Psoas muscle (tissue), 8 donors: ENCODE results near the gene GRK6. TPM values are rescaled to one million over a fixed set of nuclear protein-coding genes. Genes with fewer than 3 reads are reported as not detected.

Experiments used
- ATAC-seq, 4 donors: fragments of 200-7000 bp; cut with Tn5 transposase; one replicate each; pipeline ENCODE4 v1.9.1; 2020; ENCODE audit warnings: moderate library complexity in 3 of 4, mild to moderate bottlenecking in 2 of 4
- DNase-seq, 2 donors: peaks; one replicate each; pipeline ENCODE4 v3.0.0-alpha.2; 2020
- H3K27ac ChIP-seq: fragments of 200-600 bp; one replicate; pipeline ENCODE4 v1.8.0; 2022
- H3K27me3 ChIP-seq, 3 donors: fragments of 200-600 bp in 1 of 3; one replicate each; pipeline versions ENCODE4 v1.6.1 to v1.8.0; 2013 to 2022; ENCODE audit warnings: low read length in 2 of 3, mild to moderate bottlenecking in 2 of 3, moderate library complexity in 1 of 3; ENCODE audit not compliant: insufficient read depth in 3 of 3
- H3K36me3 ChIP-seq, 2 donors: fragments of 200-600 bp in 1 of 2; one replicate each; pipeline versions ENCODE4 v1.6.1 to v1.8.0; 2013 to 2022; ENCODE audit warnings: low read depth in 1 of 2, mild to moderate bottlenecking in 1 of 2, moderate library complexity in 1 of 2; ENCODE audit not compliant: insufficient read depth in 1 of 2
- H3K4me1 ChIP-seq: fragments of 200-600 bp; one replicate; pipeline ENCODE4 v1.8.0; 2022
- H3K4me3 ChIP-seq: fragments of 200-600 bp; one replicate; pipeline ENCODE4 v1.8.0; 2022; ENCODE audit warnings: mild to moderate bottlenecking
- H3K9me3 ChIP-seq: fragments of 200-600 bp; one replicate; pipeline ENCODE4 v1.8.0; 2022
- CTCF ChIP-seq: fragments of 200-600 bp; IDR thresholded peaks from one replicate; pipeline ENCODE4 v1.8.0; 2022; ENCODE audit warnings: antibody characterized with exemption
- WGBS, 3 donors: extraction: QIAGEN DNeasy Blood & Tissue Kit; methylation state at CpG; one replicate each; pipeline versions ENCODE4 v1.1.6 to v1.1.7; 2013; 5-methylcytosine and 5-hydroxymethylcytosine counted together
- intact Hi-C, 2 donors: fragments of 100-400 bp; cut with DNase I; formaldehyde crosslinking; loops; one replicate each; pipeline versions ENCODE4 v1.11.0 to v1.14.2; 2022
- polyA plus RNA-seq, 3 donors: library from polyadenylated mRNA; stranded (reverse); fragments of 200-250 nt; gene quantifications; one replicate each; pipeline ENCODE4 v1.2.3, GENCODE V29; 2013
- total RNA-seq, 4 donors: library from RNA; stranded (reverse); fragmentation: NEBNext Ultra II Directional in 2 of 4; extraction: Animal tissue kit (Norgen Biotek cat#: 25700) in 2 of 4; gene quantifications; one replicate each; pipeline versions ENCODE4 v1.2.1 to v1.2.4, GENCODE V29; 2021 to 2023
- donor health status: healthy with polysubstance abuse.
- donor health status: DM: no; HTN: no; CAD: no; lungs with moderate emphysema.
- donor health status: Bipolar disorder and iron deficiency.
- donor health status: healthy.
- donor health status: DM: yes; HTN: yes; CAD: no.
- donor health status: DM: no; HTN: no; CAD: no.
- donor health status: DM: no; HTN: no; CAD: no.
- donor health status: DM: yes; HTN: yes; CAD: no.

Gene GRK6
- total and polyA plus RNA-seq, 7 donors = 12.3 to 22.6 (median 15.8) TPM

DNA sequence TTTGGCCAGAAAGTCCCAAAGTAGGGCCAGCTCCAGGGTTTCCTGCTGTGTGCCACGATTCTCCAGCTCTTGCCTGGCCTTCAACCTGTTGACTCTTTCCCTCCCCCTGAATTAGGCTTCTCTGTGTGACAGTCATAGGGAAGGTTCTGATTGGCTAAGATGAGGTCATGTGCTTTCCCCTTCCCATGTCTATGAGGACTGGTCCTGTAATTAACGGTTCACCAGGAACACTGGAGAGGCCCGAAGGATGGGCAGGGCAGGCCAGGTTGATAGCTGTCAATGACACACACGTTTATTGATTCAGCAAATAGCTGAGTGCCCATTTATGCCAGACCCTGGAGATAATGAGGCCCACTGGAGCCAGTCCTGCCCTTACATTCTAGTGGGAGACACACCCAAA, 11.1 kb downstream of the GRK6 start:
- WGBS, 3 donors = 63 to 68% (median 65%) methylated on average over 4 of the region's 4 CpGs
- DNase-seq = no peak

GRCh38 chr5:177438468-177438867, 12.0 kb downstream of the GRK6 start:
- peak in 1 of 4 donors; percentile 23 for ATAC-seq
- TF ChIP-seq CTCF = no peak
- no peaks in the 10 kb centered on the region for H3K4me1 ChIP-seq
- H3K27ac ChIP-seq = no peak overlapping the region
- WGBS, 3 donors = 89 to 93% (median 93%) methylated on average over 10 of the region's 10 CpGs
- H3K27me3 ChIP-seq = no peaks in the 10 kb centered on the region
- DNase-seq = no peak
- H3K36me3 ChIP-seq = peaks cover 0 to 74% of the 10 kb centered on the region in 2 donors
- H3K4me3 ChIP-seq = no peak overlapping the region
- no peaks in the 10 kb centered on the region for H3K9me3 ChIP-seq
- intact Hi-C loops = no loop called here

More for the DNA sequence above, 11.1 kb downstream of the GRK6 start:
- Histone ChIP-seq H3K27ac (no peak overlapping the region), H3K27me3 (no peaks in the 10 kb centered on the region), H3K4me3 (no peak overlapping the region), H3K9me3 (no peaks in the 10 kb centered on the region), H3K4me1 (peaks cover 2% of the 10 kb centered on the region), H3K36me3 (peaks cover 0 to 82% of the 10 kb centered on the region in 2 donors)
- TF ChIP-seq CTCF = no peak
- no peak for ATAC-seq
- intact Hi-C loops = no loop called here

- WGBS, 3 donors = 95 to 97% (median 96%) methylated on average over 4 of the region's 4 CpGs
- TF ChIP-seq CTCF = no peak
- no peak for ATAC-seq
Observed at GRCh38 chr5:177439518-177440053, 13.1 kb downstream of the GRK6 start.

GRCh38 chr5:177440211-177440989, 13.9 kb downstream of the GRK6 start:
- H3K27me3 ChIP-seq = no peaks in the 10 kb centered on the region
- H3K36me3 ChIP-seq = peaks cover 0 to 55% of the 10 kb centered on the region in 2 donors
- WGBS, 3 donors = 78 to 85% (median 79%) methylated on average over 24 of the region's 24 CpGs
- no peak overlapping the region for H3K4me3 ChIP-seq
- no peak for TF ChIP-seq CTCF
- intact Hi-C loops = no loop called here
- ATAC-seq = no peak
- no peaks in the 10 kb centered on the region for H3K9me3 ChIP-seq
- no peak overlapping the region for H3K27ac ChIP-seq
- no peaks in the 10 kb centered on the region for H3K4me1 ChIP-seq
- DNase-seq = no peak

More at GRCh38 chr5:177439518-177440053, 13.1 kb downstream of the GRK6 start:
- H3K36me3 ChIP-seq = peaks cover 0 to 63% of the 10 kb centered on the region in 2 donors
- no peaks in the 10 kb centered on the region for H3K9me3 ChIP-seq
- no peaks in the 10 kb centered on the region for H3K4me1 ChIP-seq
- DNase-seq = no peak
- intact Hi-C loops = no loop called here
- no peaks in the 10 kb centered on the region for H3K27me3 ChIP-seq
- H3K4me3 ChIP-seq = no peak overlapping the region
- no peak overlapping the region for H3K27ac ChIP-seq
